ENCODE data around the gene LMBR1.
"Not testable (repeated sequence)": the region's sequence is repeated elsewhere in the genome, so short reads cannot be mapped to it uniquely, and the experiment has no call there.

The LMBR1 gene

GRCh38 chr7:156903232-156903909 lies 10.4 kb upstream of the LMBR1 start:
- no peak for DNase-seq

DNA sequence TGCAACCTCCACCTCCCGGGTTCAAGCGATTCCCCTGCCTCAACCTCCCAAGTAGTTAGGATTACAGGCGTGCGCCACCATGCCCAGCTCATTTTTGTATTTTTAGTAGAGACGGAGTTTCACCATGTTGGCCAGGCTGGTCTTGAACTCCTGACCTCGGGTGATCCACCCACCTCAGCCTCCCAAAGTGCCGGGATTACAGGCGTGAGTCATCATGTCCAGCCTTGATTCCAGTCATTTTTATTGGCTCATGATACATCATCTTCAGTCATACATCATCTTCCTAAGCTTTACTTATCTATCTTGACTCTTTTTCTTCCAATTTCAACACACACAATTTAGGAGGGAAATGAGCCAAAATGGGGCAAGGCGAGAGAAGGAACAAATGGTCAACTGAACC lies 7.1 kb upstream of the LMBR1 start:
- not testable (repeated sequence) for DNase-seq

DNA sequence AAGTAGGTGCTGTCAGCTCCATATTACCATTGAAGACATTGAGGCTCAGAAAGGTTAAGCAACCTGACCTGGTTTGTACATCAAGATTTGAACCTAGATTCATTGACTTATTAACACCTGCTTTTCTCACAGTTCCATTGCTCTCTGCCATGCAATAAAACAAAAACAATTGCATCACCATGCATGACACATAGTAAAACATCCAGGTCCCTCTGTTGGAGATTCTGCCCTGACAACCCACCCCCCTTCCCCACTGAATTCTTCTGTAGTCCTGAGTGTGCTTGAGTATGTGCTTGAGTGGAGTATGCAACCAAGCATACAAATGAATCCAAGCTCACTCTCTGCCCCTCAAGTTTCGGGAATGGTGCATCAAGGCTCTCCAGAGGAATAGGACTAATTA lies 6.0 kb upstream of the LMBR1 start:
- DNase-seq: no peak

- DNase-seq: no peak
Measured at GRCh38 chr7:156897673-156898072, 4.7 kb upstream of the LMBR1 start.

DNA sequence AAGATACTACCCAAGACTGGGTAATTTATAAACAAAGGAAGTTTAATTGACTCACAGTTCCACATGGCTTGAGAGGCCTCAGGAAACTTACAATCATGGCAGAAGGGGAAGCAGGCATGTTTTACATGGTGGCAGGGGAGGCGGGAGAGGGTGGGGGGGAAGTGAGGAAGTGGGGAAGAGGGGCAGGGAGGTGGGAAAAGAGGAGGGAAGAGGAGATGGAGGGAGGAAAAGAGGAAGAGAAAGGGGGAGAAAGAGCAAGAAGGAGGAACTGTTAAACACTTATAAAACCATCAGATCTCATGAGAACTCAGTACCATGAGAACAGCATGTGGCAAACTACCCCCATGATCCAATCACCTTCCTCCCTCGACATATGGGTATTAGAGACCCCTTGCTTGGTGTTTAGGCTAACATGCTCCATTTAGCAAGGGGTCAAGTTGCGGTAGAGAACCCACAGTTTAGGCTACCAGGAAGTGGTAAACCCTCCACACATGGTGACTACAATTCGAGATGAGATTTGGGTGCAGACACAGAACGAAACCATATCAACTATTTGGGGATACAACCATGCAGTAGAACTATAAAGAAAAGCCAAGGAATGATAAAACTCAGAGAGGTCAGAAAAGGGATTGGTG lies 3.5 kb upstream of the LMBR1 start:
- no peak for DNase-seq

GRCh38 chr7:156895024-156895780 lies 2.2 kb upstream of the LMBR1 start:
- DNase-seq: peak; percentile 79

- DNase-seq: peak; percentile 49
Measured at GRCh38 chr7:156892081-156892800, 742 bp downstream of the LMBR1 start.

- no peak for DNase-seq
Measured at GRCh38 chr7:156889746-156890145, 3.2 kb downstream of the LMBR1 start.

GRCh38 chr7:156889089-156889488 lies 3.9 kb downstream of the LMBR1 start:
- DNase-seq: no peak

DNA sequence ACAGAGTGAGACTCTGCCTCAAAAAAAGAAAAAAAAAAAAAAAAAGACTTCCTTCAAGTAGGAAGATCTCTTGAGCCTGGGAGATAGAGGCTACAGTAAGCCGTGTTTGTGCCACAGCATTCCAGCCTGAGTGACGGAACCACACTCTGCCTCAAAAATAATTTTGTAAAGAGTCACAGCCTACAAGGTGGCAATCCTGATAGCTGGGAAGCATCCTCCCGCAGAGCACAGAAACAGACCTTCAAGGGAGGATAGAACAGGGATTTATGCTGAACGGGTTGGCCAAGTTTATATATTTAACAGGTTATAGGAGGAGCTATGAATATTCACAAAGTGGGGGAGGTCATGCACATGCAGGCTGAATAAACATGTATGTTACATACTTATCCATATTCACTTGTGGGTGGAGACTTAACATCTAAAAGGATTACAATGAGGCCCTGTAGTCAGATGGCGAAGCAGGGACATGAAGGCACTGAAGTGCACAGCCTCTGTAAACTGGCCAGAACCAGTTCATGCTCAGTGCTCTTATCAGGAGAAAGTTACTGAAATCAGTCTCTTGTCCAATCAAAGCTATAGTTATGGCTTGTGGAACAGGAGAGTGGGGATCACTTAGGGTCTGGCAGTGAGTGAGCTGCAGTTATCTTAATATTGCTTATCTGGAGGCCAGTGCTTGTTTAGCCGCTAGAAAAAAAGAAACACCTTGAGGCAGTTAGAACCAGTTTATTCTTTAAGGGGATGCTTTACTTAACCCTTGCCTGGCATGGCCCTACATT lies 6.8 kb downstream of the LMBR1 start:
- DNase-seq: no peak

- no peak for DNase-seq
Measured at GRCh38 chr7:156881679-156882078, 11.3 kb downstream of the LMBR1 start.

DNA sequence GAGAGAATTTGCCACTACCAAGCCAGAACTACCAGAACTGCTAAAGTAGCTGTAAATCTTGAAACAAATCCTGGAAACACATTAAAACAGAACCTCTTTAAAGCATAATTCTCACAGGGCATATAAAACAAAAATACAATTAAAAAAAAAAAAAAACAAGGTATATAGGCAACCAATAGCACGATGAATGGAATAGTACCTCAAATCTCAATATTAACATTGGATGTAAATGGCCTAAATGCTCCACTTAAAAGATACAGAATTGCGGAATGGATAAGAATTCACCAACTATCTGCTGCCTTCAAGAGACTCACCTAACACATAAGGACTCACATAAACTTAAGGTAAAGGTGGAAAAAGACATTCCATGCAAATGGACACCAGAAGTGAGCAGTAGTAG lies 17.2 kb downstream of the LMBR1 start:
- DNase-seq: no peak

DNA sequence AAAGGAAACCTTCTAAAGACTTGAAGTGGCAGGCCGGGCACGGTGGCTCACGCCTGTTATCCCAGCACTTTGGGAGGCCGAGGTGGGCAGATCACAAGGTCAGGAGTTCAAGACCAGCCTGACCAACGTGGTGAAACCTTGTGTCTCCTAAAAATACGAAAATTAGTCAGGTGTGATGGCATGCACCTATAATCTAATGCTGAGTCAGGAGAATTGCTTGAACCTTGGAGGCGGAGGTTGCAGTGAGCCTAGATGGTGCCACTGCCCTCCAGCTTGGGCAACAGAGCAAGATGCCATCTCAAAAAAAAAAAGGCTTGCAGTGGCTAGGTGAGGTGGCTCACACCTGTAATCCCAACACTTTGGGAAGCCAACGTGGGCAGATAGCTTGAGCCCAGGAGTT lies 24.6 kb downstream of the LMBR1 start:
- not testable (repeated sequence) for DNase-seq

- DNase-seq: no peak
Measured at GRCh38 chr7:156865493-156865892, 27.5 kb downstream of the LMBR1 start.

DNA sequence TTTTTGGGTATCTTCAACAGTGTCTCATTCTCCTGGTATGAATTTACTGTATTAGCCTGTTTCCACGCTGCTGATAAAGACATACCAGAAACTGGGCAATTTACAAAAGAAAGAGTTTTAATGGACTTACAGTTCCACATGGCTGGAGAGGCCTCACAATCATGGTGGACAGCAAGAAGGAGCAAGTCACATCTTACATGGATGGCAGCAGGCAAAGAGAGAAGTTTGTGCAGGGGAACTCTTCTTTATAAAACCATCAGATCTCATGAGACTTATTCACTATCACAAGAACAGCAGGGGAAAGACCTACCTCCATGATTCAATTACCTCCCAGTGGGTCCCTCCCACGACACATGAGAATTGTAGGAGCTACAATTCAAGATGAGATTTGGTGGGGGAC lies 31.0 kb downstream of the LMBR1 start:
- DNase-seq: not testable (repeated sequence)

DNA sequence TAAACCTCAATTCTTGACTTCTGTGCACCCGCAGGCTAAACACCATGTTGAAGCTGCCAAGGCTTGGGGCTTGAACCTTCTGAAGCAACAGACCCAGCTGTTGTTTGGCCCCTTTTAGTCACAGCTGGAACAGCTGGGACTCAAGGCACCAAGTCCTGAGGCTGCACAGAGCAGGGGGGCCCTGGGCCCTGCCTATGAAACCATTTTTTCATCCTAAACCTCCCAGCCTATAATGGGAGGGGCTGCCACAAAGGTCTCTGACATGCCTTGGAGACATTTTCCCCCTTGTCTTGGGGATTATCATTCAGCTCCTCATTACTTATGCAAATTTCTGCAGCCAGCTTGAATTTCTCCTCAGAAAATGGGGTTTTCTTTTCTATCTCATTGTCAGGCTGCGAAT lies 31.8 kb downstream of the LMBR1 start:
- no peak for DNase-seq

- not testable (repeated sequence) for DNase-seq
Measured at GRCh38 chr7:156860099-156860498, 32.9 kb downstream of the LMBR1 start.

- no peak for DNase-seq
Measured at GRCh38 chr7:156858523-156858922, 34.5 kb downstream of the LMBR1 start.

DNA sequence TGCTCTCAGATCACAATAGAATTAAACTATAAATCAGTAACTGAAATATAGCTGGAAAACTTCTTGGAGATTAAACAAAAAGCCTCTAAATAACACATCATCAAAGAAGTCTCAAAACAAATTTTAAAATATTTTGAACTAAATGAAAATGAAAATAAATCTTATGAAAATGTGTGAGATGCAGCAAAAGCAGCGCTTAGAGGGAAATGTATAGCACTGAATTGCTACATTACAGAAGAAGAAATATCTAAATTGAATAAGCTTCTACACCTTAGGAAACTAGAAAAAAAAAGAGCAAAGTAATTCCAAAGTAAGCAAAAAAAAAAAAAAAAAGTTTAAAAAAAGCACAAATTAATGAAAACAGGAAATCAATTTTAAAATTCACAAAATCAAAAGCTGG lies 35.2 kb downstream of the LMBR1 start:
- DNase-seq: no peak

- no peak for DNase-seq
Measured at GRCh38 chr7:156854654-156855053, 38.3 kb downstream of the LMBR1 start.

DNA sequence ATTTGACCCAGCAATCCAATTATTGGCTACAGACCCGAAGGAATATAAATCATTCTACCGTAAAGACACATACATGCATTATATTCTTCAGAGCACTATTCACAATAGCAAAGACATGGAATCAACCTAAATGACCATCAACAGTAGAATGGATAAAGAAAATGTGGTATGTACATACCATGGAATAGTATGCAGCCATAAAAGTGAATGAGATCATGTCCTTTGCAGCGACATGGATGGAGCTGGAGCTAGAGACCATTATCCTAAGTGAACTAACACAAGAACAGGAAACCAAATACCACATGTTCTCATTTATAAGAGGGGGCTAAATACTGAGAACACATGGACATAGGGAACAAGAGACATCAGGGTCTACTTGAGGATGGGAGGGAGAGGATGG lies 44.0 kb downstream of the LMBR1 start:
- no peak for DNase-seq

- DNase-seq: no peak
Measured at GRCh38 chr7:156845379-156846101, 47.4 kb downstream of the LMBR1 start.

Measured in GDM1 (cell line).